HEK293 (cell line): ENCODE results near the gene SEMA7A.
A peak's percentile ranks its signal among the peaks of the same experiment; 100 is the strongest.

Experiments
- EGR2 ChIP-seq: fragments of 450-650 bp; formaldehyde crosslinking; IDR thresholded peaks from 2 replicates; pipeline ENCODE4 v1.5.1; 2016; ENCODE audit warnings: low read depth, missing biosample characterization, missing genetic modification characterization
- KLF10 ChIP-seq: fragments of 450-650 bp; IDR thresholded peaks from 2 replicates; pipeline ENCODE4 v1.5.1; 2018; ENCODE audit warnings: missing biosample characterization, mild to moderate bottlenecking, missing genetic modification characterization
- KLF16 ChIP-seq: fragments of 450-650 bp; formaldehyde crosslinking; IDR thresholded peaks from 2 replicates; pipeline ENCODE4 v1.5.1; 2017; ENCODE audit warnings: missing biosample characterization, missing genetic modification characterization
- KLF7 ChIP-seq: fragments of 450-650 bp; formaldehyde crosslinking; IDR thresholded peaks from 2 replicates; pipeline ENCODE4 v1.5.1; 2016; ENCODE audit warnings: missing biosample characterization, missing genetic modification characterization, borderline replicate concordance
- KLF9 ChIP-seq: fragments of 450-650 bp; formaldehyde crosslinking; IDR thresholded peaks from 2 replicates; pipeline ENCODE4 v1.5.1; 2016; ENCODE audit warnings: missing biosample characterization, missing genetic modification characterization, low read depth
- RBAK ChIP-seq: fragments of 450-650 bp; formaldehyde crosslinking; IDR thresholded peaks from 2 replicates; pipeline ENCODE4 v1.5.1; 2016; ENCODE audit warnings: missing biosample characterization, missing genetic modification characterization
- REPIN1 ChIP-seq: fragments of 450-650 bp; formaldehyde crosslinking; IDR thresholded peaks from 2 replicates; pipeline ENCODE4 v1.5.1; 2017; ENCODE audit warnings: missing biosample characterization, missing genetic modification characterization, low read depth
- SALL2 ChIP-seq: fragments of 450-650 bp; formaldehyde crosslinking; IDR thresholded peaks from 2 replicates; pipeline ENCODE4 v1.5.0; 2017; ENCODE audit warnings: missing biosample characterization, mild to moderate bottlenecking, missing genetic modification characterization, borderline replicate concordance
- SP7 ChIP-seq: fragments of 450-650 bp; formaldehyde crosslinking; IDR thresholded peaks from 2 replicates; pipeline ENCODE4 v1.5.1; 2016; ENCODE audit warnings: missing biosample characterization, missing genetic modification characterization
- TCF7L2 ChIP-seq: IDR thresholded peaks from 2 replicates; pipeline ENCODE4 v1.6.1; 2011; ENCODE audit warnings: low read depth, mild to moderate bottlenecking, inconsistent platforms, low read length, moderate library complexity, borderline replicate concordance
- ZBTB21 ChIP-seq: fragments of 450-650 bp; formaldehyde crosslinking; IDR thresholded peaks from 2 replicates; pipeline ENCODE4 v1.5.1; 2017; ENCODE audit warnings: missing biosample characterization, missing genetic modification characterization
- ZEB2 ChIP-seq: fragments of 450-650 bp; formaldehyde crosslinking; IDR thresholded peaks from 2 replicates; pipeline ENCODE4 v1.5.1; 2016; ENCODE audit warnings: missing biosample characterization, missing genetic modification characterization
- ZFP37 ChIP-seq: fragments of 450-650 bp; formaldehyde crosslinking; IDR thresholded peaks from 2 replicates; pipeline ENCODE4 v1.5.1; 2016; ENCODE audit warnings: missing biosample characterization, missing genetic modification characterization
- ZIC2 ChIP-seq: fragments of 450-650 bp; formaldehyde crosslinking; IDR thresholded peaks from 2 replicates; pipeline ENCODE4 v1.5.1; 2016; ENCODE audit warnings: missing biosample characterization, missing genetic modification characterization
- ZNF112 ChIP-seq: fragments of 450-650 bp; formaldehyde crosslinking; IDR thresholded peaks from 2 replicates; pipeline ENCODE4 v1.5.0; 2017; ENCODE audit warnings: missing biosample characterization, missing genetic modification characterization
- ZNF155 ChIP-seq: fragments of 450-650 bp; formaldehyde crosslinking; IDR thresholded peaks from 2 replicates; pipeline ENCODE4 v1.5.1; 2016; ENCODE audit warnings: missing biosample characterization, missing genetic modification characterization
- ZNF174 ChIP-seq: fragments of 450-650 bp; formaldehyde crosslinking; IDR thresholded peaks from 2 replicates; pipeline ENCODE4 v1.5.0; 2017; ENCODE audit warnings: missing biosample characterization, mild to moderate bottlenecking, missing genetic modification characterization
- ZNF175 ChIP-seq: fragments of 450-650 bp; formaldehyde crosslinking; IDR thresholded peaks from 2 replicates; pipeline ENCODE4 v1.5.1; 2016; ENCODE audit warnings: missing biosample characterization, missing genetic modification characterization
- ZNF202 ChIP-seq: fragments of 450-650 bp; formaldehyde crosslinking; IDR thresholded peaks from 2 replicates; pipeline ENCODE4 v1.5.1; 2016; ENCODE audit warnings: missing biosample characterization, missing genetic modification characterization, borderline replicate concordance
- ZNF239 ChIP-seq: fragments of 450-650 bp; formaldehyde crosslinking; IDR thresholded peaks from 2 replicates; pipeline ENCODE4 v1.5.1; 2016; ENCODE audit warnings: missing biosample characterization, missing genetic modification characterization
- ZNF266 ChIP-seq: fragments of 450-650 bp; formaldehyde crosslinking; IDR thresholded peaks from 2 replicates; pipeline ENCODE4 v1.5.1; 2016; ENCODE audit warnings: missing biosample characterization, missing genetic modification characterization, low read depth
- ZNF354C ChIP-seq: fragments of 450-650 bp; formaldehyde crosslinking; IDR thresholded peaks from 2 replicates; pipeline ENCODE4 v1.5.1; 2016; ENCODE audit warnings: missing biosample characterization, missing genetic modification characterization, low read depth, borderline replicate concordance
- ZNF416 ChIP-seq: fragments of 450-650 bp; formaldehyde crosslinking; IDR thresholded peaks from 2 replicates; pipeline ENCODE4 v1.5.1; 2016; ENCODE audit warnings: missing biosample characterization, missing genetic modification characterization
- ZNF423 ChIP-seq: fragments of 450-650 bp; formaldehyde crosslinking; IDR thresholded peaks from 2 replicates; pipeline ENCODE4 v1.5.1; 2016; ENCODE audit warnings: missing biosample characterization, missing genetic modification characterization
- ZNF544 ChIP-seq: fragments of 450-650 bp; formaldehyde crosslinking; IDR thresholded peaks from 2 replicates; pipeline ENCODE4 v1.5.0; 2017; ENCODE audit warnings: missing biosample characterization, missing genetic modification characterization
- ZNF548 ChIP-seq: fragments of 450-650 bp; formaldehyde crosslinking; IDR thresholded peaks from 2 replicates; pipeline ENCODE4 v1.5.1; 2016; ENCODE audit warnings: missing biosample characterization, missing genetic modification characterization
- ZNF560 ChIP-seq: fragments of 450-650 bp; formaldehyde crosslinking; IDR thresholded peaks from 2 replicates; pipeline ENCODE4 v1.5.1; 2017; ENCODE audit warnings: missing biosample characterization, missing genetic modification characterization, borderline replicate concordance
- ZNF596 ChIP-seq: fragments of 450-650 bp; IDR thresholded peaks from 2 replicates; pipeline ENCODE4 v1.5.0; 2018; ENCODE audit warnings: missing biosample characterization, mild to moderate bottlenecking, missing genetic modification characterization, moderate library complexity
- ZNF658 ChIP-seq: fragments of 450-650 bp; formaldehyde crosslinking; IDR thresholded peaks from 2 replicates; pipeline ENCODE4; 2016; ENCODE audit warnings: missing biosample characterization, missing genetic modification characterization
- ZNF677 ChIP-seq: fragments of 450-650 bp; IDR thresholded peaks from 2 replicates; pipeline ENCODE4 v1.5.0; 2018; ENCODE audit warnings: missing biosample characterization, mild to moderate bottlenecking, missing genetic modification characterization, moderate library complexity
- ZNF792 ChIP-seq: fragments of 450-650 bp; formaldehyde crosslinking; IDR thresholded peaks from 2 replicates; pipeline ENCODE4 v1.5.1; 2016; ENCODE audit warnings: missing biosample characterization, missing genetic modification characterization
- ZSCAN16 ChIP-seq: fragments of 450-650 bp; formaldehyde crosslinking; IDR thresholded peaks from 2 replicates; pipeline ENCODE4 v1.5.1; 2016; ENCODE audit warnings: missing biosample characterization, missing genetic modification characterization
- ZSCAN30 ChIP-seq: fragments of 450-650 bp; IDR thresholded peaks from 2 replicates; pipeline ENCODE4 v1.5.1; 2018; ENCODE audit warnings: missing biosample characterization, mild to moderate bottlenecking, missing genetic modification characterization, moderate library complexity
- TF ChIP-seq, protein P1 (sequence below): fragments of 450-650 bp; formaldehyde crosslinking; IDR thresholded peaks from 2 replicates; pipeline ENCODE4 v1.5.1; 2016; ENCODE audit warnings: missing biosample characterization, missing genetic modification characterization
- TF ChIP-seq, protein P2 (sequence below): fragments of 450-650 bp; formaldehyde crosslinking; IDR thresholded peaks from 2 replicates; pipeline ENCODE4 v1.5.1; 2016; ENCODE audit warnings: missing biosample characterization, missing genetic modification characterization
- TF ChIP-seq, protein P3 (sequence below): fragments of 450-650 bp; formaldehyde crosslinking; IDR thresholded peaks from 2 replicates; pipeline ENCODE4 v1.5.1; 2016; ENCODE audit warnings: missing biosample characterization, missing genetic modification characterization
- TF ChIP-seq, protein P4 (sequence below): fragments of 450-650 bp; formaldehyde crosslinking; IDR thresholded peaks from 2 replicates; pipeline ENCODE4 v1.5.1; 2017; ENCODE audit warnings: missing biosample characterization, missing genetic modification characterization

The SEMA7A gene

DNA sequence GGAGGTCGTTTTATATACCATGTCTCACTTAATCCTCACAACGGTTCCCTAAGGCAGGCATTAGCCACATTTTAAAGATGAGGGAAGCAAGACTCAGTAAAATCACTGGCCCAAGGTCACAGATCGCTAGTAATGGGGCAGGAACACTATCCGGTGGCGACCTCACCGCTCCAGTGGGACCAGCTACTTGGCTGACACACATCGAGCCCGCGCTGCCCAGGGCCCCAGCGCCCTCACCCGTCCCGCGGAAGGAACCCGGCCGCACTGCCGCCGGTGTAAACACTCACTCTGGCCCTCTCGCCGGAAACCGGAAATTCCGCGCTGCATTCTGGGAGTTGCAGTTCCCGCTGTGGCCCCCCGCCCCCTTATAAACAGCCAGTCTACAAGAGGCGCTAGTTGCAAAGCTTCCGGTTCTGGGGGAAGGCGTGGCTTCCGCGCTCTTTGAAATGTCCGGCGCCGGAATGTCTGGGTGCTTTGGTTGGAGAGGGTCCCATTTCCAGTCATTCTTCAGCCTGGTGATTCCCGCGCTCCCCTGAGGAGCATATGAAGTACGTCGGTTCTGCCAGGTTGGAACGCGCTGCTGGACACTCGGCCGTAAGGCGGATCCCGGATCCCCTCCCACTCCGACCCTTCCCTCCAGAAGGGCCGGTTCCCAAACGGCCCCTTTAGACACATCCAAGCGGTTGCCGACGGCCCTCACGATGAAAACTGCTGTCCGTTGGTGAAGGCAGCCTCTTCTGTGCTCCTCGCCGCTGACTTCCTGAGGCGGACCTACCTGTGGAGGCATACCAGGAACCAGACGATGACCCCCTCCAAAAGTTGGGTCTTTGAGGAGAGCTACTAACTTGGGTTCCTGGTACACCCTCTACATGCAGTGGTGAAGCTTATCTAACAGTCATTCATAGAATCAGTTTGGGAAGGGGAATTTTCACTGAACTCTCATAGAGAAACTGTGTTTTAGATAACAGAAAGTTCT, 27.4 kb upstream of the SEMA7A start, which contains the start of gene UBL7 (continued):
- no peak for TF ChIP-seq SALL2 (tag by site-specific recombination)
- no peak for TF ChIP-seq ZNF548 (tag by site-specific recombination)
- TF ChIP-seq REPIN1: peak; percentile 65; the same call in 1 of the 2 replicates
- peak; percentile 69; the same call in 1 of the 2 replicates for TF ChIP-seq KLF10 (tag by site-specific recombination)
- peak; percentile 95 for TF ChIP-seq KLF9
- TF ChIP-seq ZNF677 (tag by site-specific recombination): no peak
- TF ChIP-seq ZNF658: no peak
- no peak for TF ChIP-seq ZNF416 (tag by site-specific recombination)
- no peak; the same call in 1 of the 2 replicates for TF ChIP-seq KLF7
- peak; percentile 96 for TF ChIP-seq ZEB2
- TF ChIP-seq ZFP37 (tag by site-specific recombination): peak; percentile 52; the same call in 1 of the 2 replicates
- no peak for TF ChIP-seq ZNF266 (tag by site-specific recombination)
- TF ChIP-seq RBAK (tag by site-specific recombination): no peak
- TF ChIP-seq SP7: peak; percentile 86
- TF ChIP-seq, protein P1, sequence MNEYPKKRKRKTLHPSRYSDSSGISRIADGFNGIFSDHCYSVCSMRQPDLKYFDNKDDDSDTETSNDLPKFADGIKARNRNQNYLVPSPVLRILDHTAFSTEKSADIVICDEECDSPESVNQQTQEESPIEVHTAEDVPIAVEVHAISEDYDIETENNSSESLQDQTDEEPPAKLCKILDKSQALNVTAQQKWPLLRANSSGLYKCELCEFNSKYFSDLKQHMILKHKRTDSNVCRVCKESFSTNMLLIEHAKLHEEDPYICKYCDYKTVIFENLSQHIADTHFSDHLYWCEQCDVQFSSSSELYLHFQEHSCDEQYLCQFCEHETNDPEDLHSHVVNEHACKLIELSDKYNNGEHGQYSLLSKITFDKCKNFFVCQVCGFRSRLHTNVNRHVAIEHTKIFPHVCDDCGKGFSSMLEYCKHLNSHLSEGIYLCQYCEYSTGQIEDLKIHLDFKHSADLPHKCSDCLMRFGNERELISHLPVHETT (tag by site-specific recombination): peak; percentile 70
- peak; percentile 75 for TF ChIP-seq ZNF112
- TF ChIP-seq, protein P2, sequence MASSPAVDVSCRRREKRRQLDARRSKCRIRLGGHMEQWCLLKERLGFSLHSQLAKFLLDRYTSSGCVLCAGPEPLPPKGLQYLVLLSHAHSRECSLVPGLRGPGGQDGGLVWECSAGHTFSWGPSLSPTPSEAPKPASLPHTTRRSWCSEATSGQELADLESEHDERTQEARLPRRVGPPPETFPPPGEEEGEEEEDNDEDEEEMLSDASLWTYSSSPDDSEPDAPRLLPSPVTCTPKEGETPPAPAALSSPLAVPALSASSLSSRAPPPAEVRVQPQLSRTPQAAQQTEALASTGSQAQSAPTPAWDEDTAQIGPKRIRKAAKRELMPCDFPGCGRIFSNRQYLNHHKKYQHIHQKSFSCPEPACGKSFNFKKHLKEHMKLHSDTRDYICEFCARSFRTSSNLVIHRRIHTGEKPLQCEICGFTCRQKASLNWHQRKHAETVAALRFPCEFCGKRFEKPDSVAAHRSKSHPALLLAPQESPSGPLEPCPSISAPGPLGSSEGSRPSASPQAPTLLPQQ (tag by site-specific recombination): peak; percentile 93
- no peak for TF ChIP-seq ZNF354C
- peak; percentile 59 for TF ChIP-seq ZIC2 (tag by site-specific recombination)
- peak; percentile 83 for TF ChIP-seq KLF16
- peak; percentile 44; the same call in 1 of the 2 replicates for TF ChIP-seq ZNF423 (tag by site-specific recombination)
- TF ChIP-seq, protein P3, sequence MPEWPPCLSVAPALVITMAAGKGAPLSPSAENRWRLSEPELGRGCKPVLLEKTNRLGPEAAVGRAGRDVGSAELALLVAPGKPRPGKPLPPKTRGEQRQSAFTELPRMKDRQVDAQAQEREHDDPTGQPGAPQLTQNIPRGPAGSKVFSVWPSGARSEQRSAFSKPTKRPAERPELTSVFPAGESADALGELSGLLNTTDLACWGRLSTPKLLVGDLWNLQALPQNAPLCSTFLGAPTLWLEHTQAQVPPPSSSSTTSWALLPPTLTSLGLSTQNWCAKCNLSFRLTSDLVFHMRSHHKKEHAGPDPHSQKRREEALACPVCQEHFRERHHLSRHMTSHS (tag by site-specific recombination): no peak
- peak; percentile 92 for TF ChIP-seq TCF7L2
- TF ChIP-seq ZNF155 (tag by site-specific recombination): no peak
- peak; percentile 29; the same call in 1 of the 2 replicates for TF ChIP-seq ZNF792 (tag by site-specific recombination)
- TF ChIP-seq ZNF202 (tag by site-specific recombination): no peak
- no peak for TF ChIP-seq ZNF175 (tag by site-specific recombination)
- TF ChIP-seq ZNF560 (tag by site-specific recombination): no peak
- peak; percentile 41; the same call in 1 of the 2 replicates for TF ChIP-seq ZSCAN30 (tag by site-specific recombination)
- no peak for TF ChIP-seq ZSCAN16 (tag by site-specific recombination)
- TF ChIP-seq EGR2 (tag by site-specific recombination): no peak
- no peak for TF ChIP-seq ZNF174 (tag by site-specific recombination)
- peak; percentile 41; the same call in 1 of the 2 replicates for TF ChIP-seq ZBTB21 (tag by site-specific recombination)
- no peak for TF ChIP-seq ZNF596
- TF ChIP-seq ZNF544 (tag by site-specific recombination): no peak
- TF ChIP-seq, protein P4, sequence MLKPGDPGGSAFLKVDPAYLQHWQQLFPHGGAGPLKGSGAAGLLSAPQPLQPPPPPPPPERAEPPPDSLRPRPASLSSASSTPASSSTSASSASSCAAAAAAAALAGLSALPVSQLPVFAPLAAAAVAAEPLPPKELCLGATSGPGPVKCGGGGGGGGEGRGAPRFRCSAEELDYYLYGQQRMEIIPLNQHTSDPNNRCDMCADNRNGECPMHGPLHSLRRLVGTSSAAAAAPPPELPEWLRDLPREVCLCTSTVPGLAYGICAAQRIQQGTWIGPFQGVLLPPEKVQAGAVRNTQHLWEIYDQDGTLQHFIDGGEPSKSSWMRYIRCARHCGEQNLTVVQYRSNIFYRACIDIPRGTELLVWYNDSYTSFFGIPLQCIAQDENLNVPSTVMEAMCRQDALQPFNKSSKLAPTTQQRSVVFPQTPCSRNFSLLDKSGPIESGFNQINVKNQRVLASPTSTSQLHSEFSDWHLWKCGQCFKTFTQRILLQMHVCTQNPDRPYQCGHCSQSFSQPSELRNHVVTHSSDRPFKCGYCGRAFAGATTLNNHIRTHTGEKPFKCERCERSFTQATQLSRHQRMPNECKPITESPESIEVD (tag by site-specific recombination): no peak
- TF ChIP-seq ZNF239 (tag by site-specific recombination): no peak
